Hematopoietic multipotent progenitor cell (in vitro differentiated cells): ENCODE measurements around the gene HLTF. TPM values are rescaled to one million over a fixed set of nuclear protein-coding genes. Genes with fewer than 3 reads are reported as not detected.
A peak's percentile ranks its signal among the peaks of the same experiment; 100 is the strongest.
"Not testable (repeated sequence)": the region's sequence is repeated elsewhere in the genome, so short reads cannot be mapped to it uniquely, and the experiment has no call there.

Experiments
- DNase-seq, 3 donors: peaks; one replicate each; pipeline ENCODE4 v3.0.0-alpha.2; 2011 to 2015; ENCODE audit warnings: low read depth in 2 of 3, low spot score in 2 of 3
- small RNA-seq: library from RNA; depleted of rRNA; stranded (forward); fragments of <200 nt; gene quantifications from one replicate; pipeline ENCODE3, GENCODE V24; 2012
- total RNA-seq: library from RNA; depleted of rRNA; stranded (reverse); fragments of >200 nt; gene quantifications from one replicate; pipeline ENCODE4 v1.2.3, GENCODE V29; 2012

The HLTF gene
- total RNA-seq, 1 donor = 22.4 TPM

GRCh38 chr3:148997623-148998022, 88.7 kb downstream of the HLTF start:
- DNase-seq = no peak

- DNase-seq = no peak
Observed at GRCh38 chr3:148992635-148993255, 93.6 kb downstream of the HLTF start.

GRCh38 chr3:148992027-148992634, 94.2 kb downstream of the HLTF start:
- peak in 1 of 3 donors; percentile 40 for DNase-seq

- peak; percentile 70 to 87 (median 84) for DNase-seq
Observed at GRCh38 chr3:148991219-148992026, 94.9 kb downstream of the HLTF start, which contains the start of gene GYG1. TSS of gene GYG1 (plus strand) at chr3:148991540. CDS start at chr3:148991641, 101 bp downstream.

- peak in 1 of 3 donors; percentile 8 for DNase-seq
Observed at GRCh38 chr3:148990236-148990635, 96.1 kb downstream of the HLTF start.

GRCh38 chr3:148987551-148987950, 98.8 kb downstream of the HLTF start:
- not testable (repeated sequence) for DNase-seq

- DNase-seq = no peak
Observed at GRCh38 chr3:148981273-148981672, 105.1 kb downstream of the HLTF start.

Small RNAs within 50 kb of the gene (small RNA-seq; reads per million reads assigned to genes)
- not detected for gene RF00019

Other genes with a start within 250 kb of the HLTF start
- gene CPA3, start 221.2 kb downstream of the HLTF start, total RNA-seq = 80.5 TPM
- gene GYG1, start 95.0 kb downstream of the HLTF start, total RNA-seq = 38.2 TPM
- 14.8 TPM for gene HPS3, start 43.1 kb upstream of the HLTF start, total RNA-seq
- gene CP, start 135.3 kb upstream of the HLTF start, total RNA-seq = 10.2 TPM
- 0.27 TPM for gene TM4SF18, start 247.1 kb upstream of the HLTF start, total RNA-seq